ENCODE results near the gene OR4F15.
"Not testable (repeated sequence)": the region's sequence is repeated elsewhere in the genome, so short reads cannot be mapped to it uniquely, and the experiment has no call there.

The OR4F15 gene, protein sequence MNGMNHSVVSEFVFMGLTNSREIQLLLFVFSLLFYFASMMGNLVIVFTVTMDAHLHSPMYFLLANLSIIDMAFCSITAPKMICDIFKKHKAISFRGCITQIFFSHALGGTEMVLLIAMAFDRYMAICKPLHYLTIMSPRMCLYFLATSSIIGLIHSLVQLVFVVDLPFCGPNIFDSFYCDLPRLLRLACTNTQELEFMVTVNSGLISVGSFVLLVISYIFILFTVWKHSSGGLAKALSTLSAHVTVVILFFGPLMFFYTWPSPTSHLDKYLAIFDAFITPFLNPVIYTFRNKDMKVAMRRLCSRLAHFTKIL

DNA sequence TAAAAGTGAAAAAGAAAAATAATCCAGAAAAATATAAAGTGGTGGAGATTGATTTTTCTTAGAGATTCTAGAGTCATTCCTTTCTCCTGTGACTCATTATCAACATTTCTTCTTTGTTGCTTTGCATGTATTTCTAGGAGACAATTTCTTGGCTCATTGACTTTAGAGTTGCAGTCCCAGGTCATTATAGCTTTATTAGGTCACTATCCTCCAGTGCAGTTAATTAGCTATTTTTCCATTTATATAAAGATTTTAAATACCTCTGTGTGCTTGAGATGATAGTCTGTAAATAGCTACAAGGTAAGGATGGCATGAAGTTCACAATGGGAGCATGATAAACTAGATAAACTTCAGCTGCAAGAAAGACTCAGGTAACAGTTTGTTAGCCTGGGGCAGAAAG lies at the start of gene OR4F15:
OR4F15 (plus strand) TSS at position 301 of the 400 bp plus-strand sequence. CDS start 5,985 bp downstream, outside the sequence.
- TF ChIP-seq, protein P1, sequence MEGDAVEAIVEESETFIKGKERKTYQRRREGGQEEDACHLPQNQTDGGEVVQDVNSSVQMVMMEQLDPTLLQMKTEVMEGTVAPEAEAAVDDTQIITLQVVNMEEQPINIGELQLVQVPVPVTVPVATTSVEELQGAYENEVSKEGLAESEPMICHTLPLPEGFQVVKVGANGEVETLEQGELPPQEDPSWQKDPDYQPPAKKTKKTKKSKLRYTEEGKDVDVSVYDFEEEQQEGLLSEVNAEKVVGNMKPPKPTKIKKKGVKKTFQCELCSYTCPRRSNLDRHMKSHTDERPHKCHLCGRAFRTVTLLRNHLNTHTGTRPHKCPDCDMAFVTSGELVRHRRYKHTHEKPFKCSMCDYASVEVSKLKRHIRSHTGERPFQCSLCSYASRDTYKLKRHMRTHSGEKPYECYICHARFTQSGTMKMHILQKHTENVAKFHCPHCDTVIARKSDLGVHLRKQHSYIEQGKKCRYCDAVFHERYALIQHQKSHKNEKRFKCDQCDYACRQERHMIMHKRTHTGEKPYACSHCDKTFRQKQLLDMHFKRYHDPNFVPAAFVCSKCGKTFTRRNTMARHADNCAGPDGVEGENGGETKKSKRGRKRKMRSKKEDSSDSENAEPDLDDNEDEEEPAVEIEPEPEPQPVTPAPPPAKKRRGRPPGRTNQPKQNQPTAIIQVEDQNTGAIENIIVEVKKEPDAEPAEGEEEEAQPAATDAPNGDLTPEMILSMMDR (conservative IDR thresholded peaks at IDR 0.05) = no peak

DNA sequence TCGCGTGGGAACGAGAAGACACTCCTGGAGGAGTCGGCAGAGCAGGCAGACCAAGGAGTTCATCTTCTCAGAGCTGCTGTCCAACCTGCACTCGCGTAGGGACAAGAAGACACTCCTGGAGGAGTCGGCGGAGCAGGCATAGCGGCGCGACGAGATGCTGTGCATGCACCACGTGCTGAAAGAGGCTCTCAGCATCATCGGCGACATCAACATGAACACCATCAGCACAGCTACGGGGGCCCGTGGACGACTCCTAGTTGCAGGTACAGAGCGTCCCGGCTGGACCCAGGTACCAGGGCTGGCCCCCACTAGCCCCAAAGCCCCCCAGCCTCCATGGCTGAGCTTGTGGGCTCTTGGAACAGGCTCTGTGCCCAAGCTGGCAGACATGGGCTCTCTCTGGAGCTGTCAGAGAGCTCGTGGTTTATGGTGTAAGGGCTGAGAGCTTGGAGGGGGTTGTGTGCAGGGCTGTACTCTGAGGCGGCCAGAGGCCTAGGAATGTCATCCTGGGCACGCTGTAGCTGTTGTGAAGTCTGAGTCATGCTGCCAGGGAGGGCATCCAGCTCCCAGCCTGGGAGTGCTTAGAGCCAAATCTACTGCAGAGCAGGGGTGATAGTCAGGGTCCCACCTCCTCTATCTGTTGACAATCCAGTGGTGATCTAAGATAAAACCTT lies 47.2 kb upstream of the OR4F15 start:
- H3K27ac ChIP-seq = not testable (repeated sequence)

More for the DNA sequence above, at the start of gene OR4F15:
- H3K27ac ChIP-seq = no peak within 1 kb of the TSS

DNA sequence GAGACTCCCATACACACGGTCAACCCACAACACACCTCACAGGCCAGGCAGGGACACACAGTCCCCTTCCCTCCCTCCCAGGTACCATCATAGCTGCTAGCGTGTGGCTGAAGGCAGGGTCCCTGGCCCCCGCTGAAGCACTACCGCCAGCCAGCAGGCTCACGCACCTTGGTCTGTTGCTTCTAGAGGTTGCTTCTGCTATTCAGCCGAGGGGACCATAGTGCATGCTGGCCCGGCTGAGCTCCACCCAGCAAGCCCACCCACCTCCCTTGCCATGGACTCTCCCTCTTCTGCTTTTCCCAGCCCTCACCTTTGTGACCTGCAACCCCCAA lies 46.7 kb upstream of the OR4F15 start:
- not testable (repeated sequence) for H3K27ac ChIP-seq

DNA sequence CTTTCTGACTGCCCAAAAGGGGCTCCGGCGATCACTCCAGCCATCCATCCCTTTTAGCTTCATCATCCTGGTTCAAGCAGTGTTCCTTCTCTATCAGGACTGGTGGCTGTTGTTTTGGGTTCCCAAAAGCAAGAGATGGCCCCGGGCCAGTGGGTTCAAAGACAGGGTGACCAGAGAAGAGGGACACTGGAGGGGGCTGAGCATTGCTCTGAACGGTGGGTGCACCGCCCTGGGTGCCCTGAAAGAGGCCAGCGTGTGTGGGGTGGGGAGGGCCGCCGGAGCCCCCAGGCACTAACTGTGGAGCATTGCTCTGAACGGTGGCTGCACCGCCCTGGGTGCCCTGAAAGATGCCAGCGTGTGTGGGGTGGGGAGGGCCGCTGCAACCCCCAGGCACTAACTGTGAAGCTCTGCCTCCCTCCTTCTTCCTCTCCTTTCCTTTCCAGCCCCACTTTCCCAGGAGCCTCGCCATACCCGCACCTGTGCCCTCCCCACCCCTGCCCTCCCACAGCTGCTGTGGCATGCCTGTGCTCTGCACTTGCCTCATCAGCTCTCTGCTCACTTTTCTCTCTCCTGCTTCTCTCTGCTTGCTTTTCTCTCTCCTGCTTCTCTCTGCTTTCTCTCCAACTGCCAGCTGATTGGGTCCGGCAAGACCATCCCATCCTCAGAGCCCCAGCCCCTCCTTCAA lies 46.1 kb upstream of the OR4F15 start:
- H3K27ac ChIP-seq = no peak overlapping the region
- TF ChIP-seq, protein P1 (conservative IDR thresholded peaks at IDR 0.05) = no peak

DNA sequence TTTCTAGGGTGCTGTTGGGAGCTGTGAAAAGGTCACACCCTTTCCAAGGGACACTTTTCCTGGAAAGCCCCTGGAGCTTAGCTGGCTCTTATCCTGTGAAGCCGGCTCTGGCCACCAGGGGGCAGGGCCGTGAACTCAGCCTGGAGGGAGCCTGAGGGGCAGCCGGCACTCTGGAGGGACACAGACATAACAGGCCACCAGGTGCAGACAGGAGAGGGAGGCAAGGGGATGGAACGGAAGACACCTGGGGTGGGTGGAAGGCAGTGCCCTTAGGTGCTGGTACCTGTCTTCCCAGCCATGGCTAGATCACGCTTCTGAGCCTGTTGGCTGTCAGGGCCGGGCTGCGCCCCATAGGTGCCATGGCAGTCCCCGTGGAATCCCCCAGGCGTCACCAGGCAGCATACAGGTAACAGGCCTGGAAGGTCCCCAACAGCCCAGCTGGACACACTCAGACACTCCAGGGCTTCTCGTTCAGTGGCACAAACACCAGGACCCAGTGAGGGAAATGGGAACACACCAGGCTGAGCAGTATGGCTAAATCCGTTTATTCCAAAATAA lies 44.8 kb upstream of the OR4F15 start:
- TF ChIP-seq, protein P1 (conservative IDR thresholded peaks at IDR 0.05) = peak; percentile 56
- H3K27ac ChIP-seq = not testable (repeated sequence)

- TF ChIP-seq, protein P1 (conservative IDR thresholded peaks at IDR 0.05) = no peak
- no peak overlapping the region for H3K27ac ChIP-seq
Observed at GRCh38 chr15:101772921-101773320, 39.1 kb upstream of the OR4F15 start.

- TF ChIP-seq, protein P1 (conservative IDR thresholded peaks at IDR 0.05) = no peak; the same call in 1 of the 2 replicates
- H3K27ac ChIP-seq = no peak overlapping the region
Observed at GRCh38 chr15:101773496-101774100, 38.4 kb upstream of the OR4F15 start.

- no peak overlapping the region for H3K27ac ChIP-seq
- TF ChIP-seq, protein P1 (conservative IDR thresholded peaks at IDR 0.05) = no peak
Observed at GRCh38 chr15:101775136-101775535, 36.9 kb upstream of the OR4F15 start.

GRCh38 chr15:101778576-101778975 lies 33.4 kb upstream of the OR4F15 start:
- H3K27ac ChIP-seq = not testable (repeated sequence)

GRCh38 chr15:101780225-101780624 lies 31.8 kb upstream of the OR4F15 start:
- peak overlapping the region; percentile 6; the same call in 1 of the 2 replicates for H3K27ac ChIP-seq
